ENCODE data around the gene RABGAP1L.
"Not testable (repeated sequence)": the region's sequence is repeated elsewhere in the genome, so short reads cannot be mapped to it uniquely, and the experiment has no call there.

The RABGAP1L gene

GRCh38 chr1:175019524-175019923 lies 860.2 kb downstream of the RABGAP1L start:
- no peak for DNase-seq

- peak; percentile 97 for DNase-seq
Measured at GRCh38 chr1:175023043-175023921, 864.0 kb downstream of the RABGAP1L start, which contains the start of gene MRPS14. MRPS14 (minus strand) TSS chr1:175023425; CDS start chr1:175023408, 17 bp downstream.

GRCh38 chr1:175023922-175024242 lies 864.6 kb downstream of the RABGAP1L start:
- not testable (repeated sequence) for DNase-seq

- no peak for DNase-seq
Measured at GRCh38 chr1:175024773-175025172, 865.5 kb downstream of the RABGAP1L start.

GRCh38 chr1:175033953-175034352 lies 874.6 kb downstream of the RABGAP1L start:
- no peak for DNase-seq

- DNase-seq: no peak
Measured at GRCh38 chr1:175034775-175035174, 875.5 kb downstream of the RABGAP1L start.

- no peak for DNase-seq
Measured at GRCh38 chr1:175035865-175036264, 876.5 kb downstream of the RABGAP1L start.

GRCh38 chr1:175036476-175036875 lies 877.2 kb downstream of the RABGAP1L start:
- no peak for DNase-seq

GRCh38 chr1:175037416-175037815 lies 878.1 kb downstream of the RABGAP1L start:
- DNase-seq: no peak

GRCh38 chr1:175040324-175040879 lies 881.1 kb downstream of the RABGAP1L start:
- no peak for DNase-seq

GRCh38 chr1:175042650-175043049 lies 883.3 kb downstream of the RABGAP1L start:
- no peak for DNase-seq

GRCh38 chr1:175043824-175044223 lies 884.5 kb downstream of the RABGAP1L start:
- no peak for DNase-seq

GRCh38 chr1:175044591-175044990 lies 885.3 kb downstream of the RABGAP1L start:
- not testable (repeated sequence) for DNase-seq

All from hematopoietic multipotent progenitor cell treated with erythropoietin and hydrocortisone succinate and interleukin-3 and kit ligand, for 8 days (in vitro differentiated cells).